ENCODE results near the gene CELSR1.
"Not testable (repeated sequence)": the region's sequence is repeated elsewhere in the genome, so short reads cannot be mapped to it uniquely, and the experiment has no call there.

Gene CELSR1

DNA sequence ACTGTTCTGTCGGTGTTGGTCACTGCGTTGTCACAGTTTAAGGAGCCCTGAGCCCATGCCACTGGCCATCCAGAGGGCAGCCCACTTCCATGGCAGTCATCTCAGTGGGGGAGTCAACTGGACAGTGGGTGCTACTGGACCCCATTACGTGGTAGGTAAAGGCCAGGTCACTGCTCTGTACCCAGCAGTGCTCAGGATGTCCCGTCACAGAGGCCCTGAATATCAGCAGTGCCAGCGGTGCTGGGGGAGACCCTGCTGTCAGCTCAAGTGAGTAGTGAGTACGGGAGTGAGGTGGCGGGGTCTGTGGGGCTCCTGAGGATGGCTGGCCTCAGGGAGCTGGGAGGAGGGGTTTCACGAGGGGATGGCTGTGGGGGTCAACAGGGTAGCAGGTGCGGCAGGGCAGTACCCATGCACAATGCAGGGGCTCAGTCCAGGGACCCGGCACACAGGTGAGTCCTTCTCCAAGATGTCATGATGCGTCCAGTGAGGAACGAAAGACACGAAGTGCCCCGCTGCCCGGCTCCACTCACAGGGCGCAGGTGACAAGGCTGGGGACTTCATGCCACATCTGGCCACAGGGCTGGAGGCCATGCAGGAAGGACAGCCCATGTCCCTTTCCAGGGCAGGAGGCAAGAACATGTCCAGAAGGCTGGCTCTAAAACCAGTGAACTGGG lies 27.9 kb downstream of the CELSR1 start:
- Histone ChIP-seq H3K4me3 (no peak overlapping the region), H3K27ac (no peak overlapping the region)
- TF ChIP-seq, protein P1, sequence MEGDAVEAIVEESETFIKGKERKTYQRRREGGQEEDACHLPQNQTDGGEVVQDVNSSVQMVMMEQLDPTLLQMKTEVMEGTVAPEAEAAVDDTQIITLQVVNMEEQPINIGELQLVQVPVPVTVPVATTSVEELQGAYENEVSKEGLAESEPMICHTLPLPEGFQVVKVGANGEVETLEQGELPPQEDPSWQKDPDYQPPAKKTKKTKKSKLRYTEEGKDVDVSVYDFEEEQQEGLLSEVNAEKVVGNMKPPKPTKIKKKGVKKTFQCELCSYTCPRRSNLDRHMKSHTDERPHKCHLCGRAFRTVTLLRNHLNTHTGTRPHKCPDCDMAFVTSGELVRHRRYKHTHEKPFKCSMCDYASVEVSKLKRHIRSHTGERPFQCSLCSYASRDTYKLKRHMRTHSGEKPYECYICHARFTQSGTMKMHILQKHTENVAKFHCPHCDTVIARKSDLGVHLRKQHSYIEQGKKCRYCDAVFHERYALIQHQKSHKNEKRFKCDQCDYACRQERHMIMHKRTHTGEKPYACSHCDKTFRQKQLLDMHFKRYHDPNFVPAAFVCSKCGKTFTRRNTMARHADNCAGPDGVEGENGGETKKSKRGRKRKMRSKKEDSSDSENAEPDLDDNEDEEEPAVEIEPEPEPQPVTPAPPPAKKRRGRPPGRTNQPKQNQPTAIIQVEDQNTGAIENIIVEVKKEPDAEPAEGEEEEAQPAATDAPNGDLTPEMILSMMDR (IDR thresholded peaks at IDR 0.05), result no peak
- no peak for DNase-seq (ENCODE audit: low spot score)

DNA sequence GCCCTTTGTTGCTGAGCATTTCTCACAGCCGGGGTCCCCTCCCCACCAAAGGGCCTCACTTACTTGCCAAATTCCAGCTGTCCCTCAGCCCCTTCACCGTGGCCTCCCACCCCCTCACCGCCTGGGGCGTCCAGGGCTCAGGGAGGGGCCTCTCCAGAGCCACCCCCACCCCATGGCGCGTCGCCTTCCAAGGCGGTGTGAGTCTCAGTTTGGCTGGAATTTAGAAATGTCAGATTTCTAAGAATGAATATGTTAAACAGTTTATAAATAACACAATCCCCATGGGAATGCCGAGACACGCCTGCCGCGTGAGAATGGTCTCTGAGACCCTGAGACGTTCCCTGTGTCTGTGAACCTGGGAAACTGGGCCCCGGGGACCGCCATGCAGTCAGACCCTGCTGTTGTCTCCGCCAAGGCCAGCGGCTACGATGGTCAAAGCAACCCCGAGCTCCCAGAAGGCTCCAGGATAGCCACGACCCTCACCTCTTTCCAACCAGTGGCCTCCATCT lies 28.9 kb downstream of the CELSR1 start:
- no peak for DNase-seq (ENCODE audit: low spot score)
- no peak overlapping the region for H3K27ac ChIP-seq
- no peak overlapping the region for H3K4me3 ChIP-seq
- TF ChIP-seq, protein P1 (IDR thresholded peaks at IDR 0.05), result no peak

DNA sequence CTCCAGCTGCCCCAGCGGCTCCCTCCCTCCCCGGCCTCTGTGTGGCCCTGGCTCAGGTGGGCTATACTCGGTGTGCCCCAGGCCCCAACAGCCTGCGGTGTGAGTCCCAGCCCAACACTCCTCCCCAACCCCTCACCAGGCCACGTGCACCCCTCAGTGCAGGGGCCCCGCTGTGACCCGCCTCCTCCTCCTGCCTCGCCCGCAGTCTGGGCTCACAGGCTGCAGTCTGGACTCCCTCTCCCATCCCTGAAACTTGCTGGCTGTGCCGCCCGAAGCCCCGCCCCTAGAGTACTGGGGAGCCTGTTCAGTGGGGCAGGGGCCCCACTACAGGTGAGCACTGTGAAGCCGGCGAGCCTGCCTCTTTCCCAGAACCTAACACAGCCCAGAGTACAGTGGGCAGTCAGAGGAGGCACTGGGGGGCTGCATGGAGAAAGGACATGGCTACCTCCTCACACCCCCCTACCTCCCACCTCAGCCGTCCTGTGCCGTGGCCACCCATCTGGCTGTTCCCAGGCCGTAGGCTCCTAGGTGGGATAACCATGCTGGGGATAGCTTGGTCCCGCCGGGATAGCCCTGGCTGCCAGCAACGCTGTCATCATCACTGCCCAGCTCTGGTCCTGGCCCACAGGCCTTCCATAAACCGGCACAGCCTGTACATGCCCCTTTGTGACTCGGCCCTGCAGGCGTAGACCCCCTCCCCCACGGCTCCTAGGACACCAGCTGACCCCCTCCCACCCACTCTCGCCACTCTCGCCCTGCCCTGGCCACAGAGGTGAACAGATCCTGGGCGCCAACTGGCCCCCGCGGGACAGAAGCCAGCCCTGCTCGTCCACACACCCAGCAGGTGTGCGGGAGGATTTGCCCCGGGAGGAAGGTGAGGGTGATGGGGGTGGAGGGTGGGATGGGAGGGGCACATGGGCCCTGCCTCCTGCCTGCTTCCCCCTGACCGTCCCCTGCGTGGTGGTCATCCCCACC lies 29.7 kb downstream of the CELSR1 start:
- TF ChIP-seq, protein P1 (IDR thresholded peaks at IDR 0.05), result no peak
- H3K27ac ChIP-seq, result no peak overlapping the region
- DNase-seq (ENCODE audit: low spot score), result no peak
- no peak overlapping the region for H3K4me3 ChIP-seq

DNA sequence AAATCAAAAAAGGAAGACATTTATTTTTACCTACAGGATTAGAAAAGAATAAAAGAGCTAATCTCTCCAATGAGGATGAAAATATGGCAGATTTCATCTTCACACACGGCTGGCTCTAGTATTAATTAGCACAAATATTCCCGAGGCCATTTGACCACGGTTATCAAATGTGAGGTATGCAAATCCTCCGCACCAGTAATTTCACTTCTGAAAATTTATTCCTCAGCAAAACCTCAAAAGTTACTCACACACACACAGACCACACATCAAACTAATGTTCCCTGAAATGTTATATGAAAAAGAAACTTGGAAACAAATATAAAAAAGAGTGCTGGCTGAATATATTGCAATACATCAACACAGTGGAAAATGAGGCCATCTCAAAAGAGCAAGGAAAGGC lies 32.8 kb downstream of the CELSR1 start:
- no peak for DNase-seq (ENCODE audit: low spot score)
- H3K4me3 ChIP-seq, result no peak overlapping the region
- no peak overlapping the region for H3K27ac ChIP-seq
- TF ChIP-seq, protein P1 (IDR thresholded peaks at IDR 0.05), result no peak

DNA sequence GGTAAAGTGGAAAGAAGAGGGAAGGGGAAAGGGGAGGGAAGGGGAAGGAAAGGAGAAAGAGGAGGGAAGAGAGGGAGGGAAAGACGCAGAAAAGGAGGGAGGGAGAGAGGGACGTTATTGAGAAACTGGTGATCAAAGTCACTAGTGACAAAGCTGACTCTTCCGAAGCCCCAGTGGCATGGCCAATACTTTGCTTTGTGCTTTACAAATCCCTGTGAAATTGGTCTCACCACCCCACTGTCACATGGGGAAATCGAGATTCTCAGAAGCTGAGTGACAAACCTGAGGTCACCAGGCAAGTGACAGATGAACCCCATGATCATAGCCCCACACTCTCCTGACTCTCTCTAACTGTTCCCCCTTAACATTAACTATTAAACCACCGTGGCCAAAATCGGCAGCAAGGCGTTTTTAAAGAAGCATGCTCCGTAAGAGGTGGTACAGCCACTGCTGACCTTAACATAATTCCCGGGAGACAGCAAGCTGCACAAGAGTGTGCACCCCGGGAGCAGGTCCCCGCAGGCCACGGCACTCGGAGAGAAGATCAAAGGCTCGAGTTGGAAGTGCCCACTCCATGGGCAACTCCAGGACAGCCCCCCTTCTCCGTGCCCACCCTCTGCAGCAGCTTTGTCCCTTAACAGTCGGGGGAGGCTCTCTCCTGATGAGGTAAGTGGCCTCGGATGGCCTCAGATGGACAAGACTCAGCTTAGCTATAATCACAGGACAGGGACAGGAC lies 34.8 kb downstream of the CELSR1 start:
- DNase-seq (ENCODE audit: low spot score), result no peak
- H3K4me3 ChIP-seq, result no peak overlapping the region
- TF ChIP-seq, protein P1 (IDR thresholded peaks at IDR 0.05), result no peak
- no peak overlapping the region for H3K27ac ChIP-seq

DNA sequence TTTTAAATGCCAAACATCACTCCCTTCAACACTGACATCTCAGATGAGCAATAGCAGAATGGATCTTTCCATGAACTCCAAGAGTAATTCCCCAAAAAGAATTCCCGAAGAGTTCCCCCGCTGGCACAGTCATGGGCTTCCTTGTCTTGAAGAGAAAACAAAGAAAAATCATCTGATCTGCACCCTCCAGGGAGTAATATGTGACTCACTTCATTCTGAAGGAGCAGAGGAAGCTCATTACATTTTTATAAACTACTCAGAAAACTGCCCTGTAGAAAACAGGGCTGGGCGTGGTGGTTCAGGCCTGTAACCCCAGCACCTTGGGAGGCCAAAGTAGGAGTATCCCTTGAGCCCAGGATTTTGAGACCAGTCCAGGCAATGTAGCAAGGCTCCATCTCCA lies 35.7 kb downstream of the CELSR1 start:
- DNase-seq (ENCODE audit: low spot score), result no peak
- no peak overlapping the region for H3K27ac ChIP-seq
- TF ChIP-seq, protein P1 (IDR thresholded peaks at IDR 0.05), result no peak
- no peak overlapping the region for H3K4me3 ChIP-seq

DNA sequence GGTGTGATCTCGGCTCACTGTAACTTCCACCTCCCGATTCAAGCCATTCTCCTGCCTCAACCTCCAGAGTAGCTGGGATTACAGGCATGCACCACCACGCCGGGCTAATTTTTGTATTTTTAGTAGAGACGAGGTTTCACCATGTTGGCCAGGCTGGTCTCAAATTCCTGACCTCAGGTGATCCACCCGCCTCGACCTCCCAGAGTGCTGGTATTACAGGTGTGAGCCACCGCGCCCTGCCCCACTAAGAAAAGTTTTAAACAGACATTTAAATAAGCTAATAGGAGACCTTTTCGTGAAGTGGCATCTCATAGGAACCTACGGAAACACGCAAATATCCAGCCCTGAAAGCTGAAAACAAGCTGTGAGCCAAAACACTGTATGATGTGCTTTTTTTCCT lies 36.2 kb downstream of the CELSR1 start:
- H3K27ac ChIP-seq; H3K4me3 ChIP-seq; DNase-seq (ENCODE audit: low spot score): not testable (repeated sequence)

Measured in coronary artery (tissue), 2 donors.